Trophoblast cell (in vitro differentiated cells and primary cell): ENCODE results near the gene GPSM1.

Source experiments
- DNase-seq, 2 donors: peaks; one replicate each; pipeline ENCODE4 v3.0.0-alpha.2; 2016
- H2AFZ ChIP-seq: 2 replicates; pipeline ENCODE4 v1.6.1; 2013; ENCODE audit warnings: low read length, moderate library complexity, mild to moderate bottlenecking; ENCODE audit not compliant: insufficient read depth, poor library complexity
- H2AK5ac ChIP-seq: 2 replicates; pipeline ENCODE4 v1.6.1; 2013; ENCODE audit warnings: mild to moderate bottlenecking, low read length
- H2BK120ac ChIP-seq: 2 replicates; pipeline ENCODE4 v1.6.1; 2013; ENCODE audit warnings: low read length, mild to moderate bottlenecking, moderate library complexity; ENCODE audit not compliant: insufficient read depth, poor library complexity
- H2BK12ac ChIP-seq: 2 replicates; pipeline ENCODE4 v1.6.1; 2013; ENCODE audit warnings: mild to moderate bottlenecking, low read length, moderate library complexity
- H2BK5ac ChIP-seq: 2 replicates; pipeline ENCODE4 v1.6.1; 2013; ENCODE audit warnings: low read length, low read depth, moderate library complexity, mild to moderate bottlenecking; ENCODE audit not compliant: poor library complexity
- H3K14ac ChIP-seq: 2 replicates; pipeline ENCODE4 v1.6.1; 2013; ENCODE audit warnings: mild to moderate bottlenecking, low read length
- H3K18ac ChIP-seq: 2 replicates; pipeline ENCODE4 v1.6.1; 2013; ENCODE audit warnings: mild to moderate bottlenecking, low read length
- H3K23ac ChIP-seq: 2 replicates; pipeline ENCODE4 v1.6.1; 2013; ENCODE audit warnings: low read length
- H3K27ac ChIP-seq: 2 replicates; pipeline ENCODE4 v1.5.1; 2013; ENCODE audit warnings: low read depth, mild to moderate bottlenecking, inconsistent platforms, low read length, moderate library complexity
- H3K27me3 ChIP-seq: 2 replicates; pipeline ENCODE4 v1.6.1; 2013; ENCODE audit warnings: inconsistent platforms, mild to moderate bottlenecking, low read length, moderate library complexity; ENCODE audit not compliant: insufficient read depth
- H3K36me3 ChIP-seq, 2 experiments: 1 replicate in 1 of 2; 2 replicates in 1 of 2; pipeline ENCODE4 v1.6.1; 2013; ENCODE audit warnings: low read length in 2 of 2, mild to moderate bottlenecking in 2 of 2, moderate library complexity in 1 of 2; ENCODE audit not compliant: insufficient read depth in 2 of 2, control insufficient read depth in 1 of 2
- H3K4ac ChIP-seq: 2 replicates; pipeline ENCODE4 v1.6.1; 2013; ENCODE audit warnings: low read depth, mild to moderate bottlenecking, low read length, moderate library complexity
- H3K4me1 ChIP-seq, 2 experiments: 1 replicate in 1 of 2; 2 replicates in 1 of 2; pipeline ENCODE4 v1.6.1; 2013; ENCODE audit warnings: low read length in 2 of 2, mild to moderate bottlenecking in 2 of 2, moderate library complexity in 1 of 2; ENCODE audit not compliant: insufficient read depth in 2 of 2, control insufficient read depth in 1 of 2
- H3K4me2 ChIP-seq: 2 replicates; pipeline ENCODE4 v1.6.1; 2013; ENCODE audit warnings: inconsistent platforms, mild to moderate bottlenecking, low read length, moderate library complexity
- H3K4me3 ChIP-seq: 2 replicates; pipeline ENCODE4 v1.5.1; 2013; ENCODE audit warnings: mild to moderate bottlenecking, low read depth, low read length, inconsistent platforms
- H3K79me1 ChIP-seq: one replicate; pipeline ENCODE4 v1.6.1; 2013; ENCODE audit warnings: low read length
- H3K79me2 ChIP-seq: 2 replicates; pipeline ENCODE4 v1.6.1; 2013; ENCODE audit warnings: low read length, mild to moderate bottlenecking; ENCODE audit not compliant: control insufficient read depth, insufficient read depth, poor library complexity
- H3K9ac ChIP-seq: 2 replicates; pipeline ENCODE4 v1.6.1; 2013; ENCODE audit warnings: mild to moderate bottlenecking, low read length
- H3K9me3 ChIP-seq: 2 replicates; pipeline ENCODE4 v1.6.1; 2013; ENCODE audit warnings: low read depth, mild to moderate bottlenecking, control low read depth, inconsistent platforms, low read length; ENCODE audit not compliant: insufficient read depth
- H4K12ac ChIP-seq: 2 replicates; pipeline ENCODE4 v1.6.1; 2013; ENCODE audit warnings: low read depth, mild to moderate bottlenecking, low read length, moderate library complexity
- H4K8ac ChIP-seq: 2 replicates; pipeline ENCODE4 v1.6.1; 2013; ENCODE audit warnings: low read depth, mild to moderate bottlenecking, low read length, moderate library complexity
- H4K91ac ChIP-seq: one replicate; pipeline ENCODE4 v1.6.1; 2013; ENCODE audit warnings: low read depth, mild to moderate bottlenecking, low read length, moderate library complexity
- WGBS: extraction: QIAGEN DNeasy Blood & Tissue Kit; methylation state at CpG from one replicate; pipeline ENCODE4 v1.1.7; 2013; ENCODE audit warnings: missing lambda C conversion rate; ENCODE audit not compliant: insufficient read length, insufficient coverage; ENCODE audit errors: extremely low coverage; 5-methylcytosine and 5-hydroxymethylcytosine counted together

Gene GPSM1

GRCh38 chr9:136323371-136323789 lies 4.0 kb upstream of the GPSM1 start:
- peak; percentile 57 to 76 for DNase-seq
- H2BK120ac ChIP-seq: no peak overlapping the region
- H2AFZ ChIP-seq: no peak overlapping the region
- H4K91ac ChIP-seq: no peak overlapping the region
- peaks cover 18 to 19% of the 10 kb centered on the region in 2 experiments for H3K4me1 ChIP-seq
- H3K14ac ChIP-seq: no peak overlapping the region
- no peak overlapping the region for H3K4ac ChIP-seq
- peaks cover 17% of the 10 kb centered on the region for H3K79me1 ChIP-seq
- peaks cover 2% of the 10 kb centered on the region for H3K9me3 ChIP-seq
- no peak overlapping the region for H3K4me2 ChIP-seq
- H3K36me3 ChIP-seq: no peaks in the 10 kb centered on the region
- H3K79me2 ChIP-seq: peaks cover 8% of the 10 kb centered on the region
- H3K27me3 ChIP-seq: no peaks in the 10 kb centered on the region
- H3K18ac ChIP-seq: no peak overlapping the region
- no peak overlapping the region for H3K4me3 ChIP-seq
- H3K23ac ChIP-seq: no peak overlapping the region
- H2AK5ac ChIP-seq: no peak overlapping the region
- no peak overlapping the region for H2BK12ac ChIP-seq
- no CpG with 5 or more reads among the region's 17 CpGs for WGBS
- H3K27ac ChIP-seq: no peak overlapping the region
- H2BK5ac ChIP-seq: no peak overlapping the region
- H3K9ac ChIP-seq: no peak overlapping the region
- no peak overlapping the region for H4K12ac ChIP-seq
- no peak overlapping the region for H4K8ac ChIP-seq

DNA sequence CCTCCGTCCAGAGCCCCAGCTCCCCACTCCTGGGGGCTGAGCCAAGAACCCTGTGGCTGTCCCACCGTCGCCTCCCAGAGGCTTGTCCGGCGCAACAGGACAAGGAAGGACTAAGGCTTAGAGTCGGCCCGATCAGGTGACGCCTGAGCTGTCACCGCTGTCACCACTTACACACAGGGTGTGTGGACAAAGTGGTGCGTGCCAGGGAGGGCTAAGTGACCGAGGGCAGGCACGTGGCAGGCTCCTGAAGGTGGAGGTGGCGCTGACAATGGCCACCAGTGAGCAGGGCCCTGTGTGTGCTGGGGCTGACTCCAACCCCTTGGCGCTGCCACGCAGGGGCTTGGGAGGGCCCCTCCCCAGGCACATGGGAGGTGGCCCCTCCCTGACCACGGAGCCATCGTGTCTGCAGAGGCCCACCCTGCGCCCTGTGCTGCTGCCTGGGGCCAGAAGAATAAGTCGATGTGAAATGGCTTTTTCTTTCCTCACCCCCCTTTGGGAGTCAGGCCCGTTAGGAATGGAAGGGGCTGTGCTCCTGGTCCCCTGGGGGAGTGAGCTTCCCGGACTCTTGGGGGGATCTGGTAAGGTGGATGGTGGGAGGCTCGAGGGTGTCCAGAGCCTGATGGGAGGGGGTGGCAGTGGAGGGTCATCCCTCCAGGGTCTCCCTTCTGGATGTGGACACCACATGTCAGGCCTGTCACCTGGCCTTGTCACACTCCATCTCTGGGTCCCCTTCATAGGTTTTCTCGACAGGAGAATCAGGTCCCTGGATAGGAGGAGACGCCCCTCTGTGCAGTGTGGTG lies 2.6 kb upstream of the GPSM1 start:
- no CpG with 5 or more reads among the region's 24 CpGs for WGBS
- H4K8ac ChIP-seq: no peak overlapping the region
- H3K4ac ChIP-seq: no peak overlapping the region
- no peak overlapping the region for H2AK5ac ChIP-seq
- peaks cover 17% of the 10 kb centered on the region for H3K79me1 ChIP-seq
- H3K79me2 ChIP-seq: peaks cover 8% of the 10 kb centered on the region
- H3K14ac ChIP-seq: no peak overlapping the region
- no peaks in the 10 kb centered on the region for H3K27me3 ChIP-seq
- peaks cover 2% of the 10 kb centered on the region for H3K9me3 ChIP-seq
- H3K36me3 ChIP-seq: no peaks in the 10 kb centered on the region
- no peak overlapping the region for H3K4me2 ChIP-seq
- no peak for DNase-seq
- H3K23ac ChIP-seq: no peak overlapping the region
- no peak overlapping the region for H3K9ac ChIP-seq
- H3K4me3 ChIP-seq: no peak overlapping the region
- H2AFZ ChIP-seq: no peak overlapping the region
- no peak overlapping the region for H2BK120ac ChIP-seq
- no peak overlapping the region for H4K91ac ChIP-seq
- peaks cover 22 to 28% of the 10 kb centered on the region in 2 experiments for H3K4me1 ChIP-seq
- no peak overlapping the region for H4K12ac ChIP-seq
- H3K18ac ChIP-seq: no peak overlapping the region
- no peak overlapping the region for H2BK5ac ChIP-seq
- no peak overlapping the region for H2BK12ac ChIP-seq
- no peak overlapping the region for H3K27ac ChIP-seq

- Histone ChIP-seq H4K12ac (no peak overlapping the region), H3K27ac (no peak overlapping the region), H4K91ac (no peak overlapping the region), H3K9ac (no peak overlapping the region), H3K18ac (no peak overlapping the region), H3K36me3 (no peaks in the 10 kb centered on the region), H2BK5ac (no peak overlapping the region), H3K4ac (no peak overlapping the region), H2AFZ (no peak overlapping the region), H3K9me3 (peaks cover 2% of the 10 kb centered on the region), H3K79me2 (peaks cover 8% of the 10 kb centered on the region), H3K4me1 (peaks cover 22 to 28% of the 10 kb centered on the region in 2 experiments), H2AK5ac (no peak overlapping the region), H3K23ac (no peak overlapping the region), H3K4me3 (no peak overlapping the region), H3K14ac (no peak overlapping the region), H3K79me1 (peaks cover 17% of the 10 kb centered on the region), H4K8ac (no peak overlapping the region), H3K4me2 (no peak overlapping the region), H3K27me3 (no peaks in the 10 kb centered on the region), H2BK12ac (no peak overlapping the region), H2BK120ac (no peak overlapping the region)
- no peak for DNase-seq
- no CpG with 5 or more reads among the region's 13 CpGs for WGBS
Observed at GRCh38 chr9:136325358-136325757, 2.0 kb upstream of the GPSM1 start.

- no peak overlapping the region for H3K27ac ChIP-seq
- H2BK120ac ChIP-seq: peak overlapping the region; percentile 34
- WGBS: no CpG with 5 or more reads among the region's 28 CpGs
- H2BK12ac ChIP-seq: peak overlapping the region; percentile 42
- no peak overlapping the region for H3K4me2 ChIP-seq
- H3K4ac ChIP-seq: peak overlapping the region; percentile 34
- H3K4me1 ChIP-seq: peaks cover 22 to 28% of the 10 kb centered on the region in 2 experiments
- DNase-seq: no peak
- no peaks in the 10 kb centered on the region for H3K27me3 ChIP-seq
- no peaks in the 10 kb centered on the region for H3K36me3 ChIP-seq
- peak overlapping the region; percentile 37 for H2AFZ ChIP-seq
- peaks cover 17% of the 10 kb centered on the region for H3K79me1 ChIP-seq
- H4K91ac ChIP-seq: peak overlapping the region; percentile 78
- no peak overlapping the region for H3K14ac ChIP-seq
- H3K9me3 ChIP-seq: peaks cover 2% of the 10 kb centered on the region
- no peak overlapping the region for H3K23ac ChIP-seq
- H3K18ac ChIP-seq: no peak overlapping the region
- H4K12ac ChIP-seq: peak overlapping the region; percentile 2
- peaks cover 8% of the 10 kb centered on the region for H3K79me2 ChIP-seq
- H4K8ac ChIP-seq: peak overlapping the region; percentile 64
- no peak overlapping the region for H3K9ac ChIP-seq
- peak overlapping the region; percentile 89 for H2AK5ac ChIP-seq
- H2BK5ac ChIP-seq: peak overlapping the region; percentile 48
- no peak overlapping the region for H3K4me3 ChIP-seq
Observed at GRCh38 chr9:136326061-136326760, 1.1 kb upstream of the GPSM1 start.
